ENCODE measurements around the gene SOX15. TPM values are rescaled to one million over a fixed set of nuclear protein-coding genes. Genes with fewer than 3 reads are reported as not detected.

Gene SOX15
- total and polyA plus RNA-seq, 7 experiments from 2014 or later = 0.44 to 1.6 (median 0.56) TPM; not detected in 2

DNA sequence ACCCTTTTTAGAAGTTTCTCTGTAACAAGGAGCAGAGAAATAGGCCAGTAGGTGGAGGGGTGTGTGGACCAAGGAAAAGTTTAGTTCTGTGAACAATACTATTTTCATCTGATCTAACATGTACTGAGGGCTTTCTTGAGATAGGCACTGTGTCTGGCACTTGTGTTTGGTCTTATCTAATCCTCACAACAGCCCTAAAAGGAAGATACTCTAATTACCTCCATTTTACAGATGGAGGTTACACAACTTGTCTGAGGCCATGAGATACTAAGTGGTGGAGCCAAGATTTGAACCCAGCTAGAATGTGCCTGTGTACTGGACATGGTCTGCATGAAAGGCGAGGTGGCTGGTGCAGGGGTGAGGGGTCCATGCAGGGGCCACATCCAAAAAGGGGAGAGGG, 36.5 kb downstream of the SOX15 start:
- Mint-ChIP-seq H3K9me3 (peaks cover 0 to 1% (median 0%) of the 10 kb centered on the region in 11 donors), H3K36me3 (peaks cover 0 to 39% (median 10%) of the 10 kb centered on the region in 5 donors), H3K27ac (peak overlapping the region; percentile 80 to 95 (median 91)), H3K4me1 (peaks cover 63 to 83% (median 69%) of the 10 kb centered on the region in 7 donors), H3K4me3 (peak overlapping the region; percentile 42 to 88 (median 68)), H3K27me3 (no peaks in the 10 kb centered on the region)
- Histone ChIP-seq H3K4me3 (ENCODE audit: low read length) (no peak overlapping the region), H3K9me3 (ENCODE audit: control insufficient read depth in 2 of 3, low read length in 3 of 3) (no peaks in the 10 kb centered on the region), H3K36me3 (ENCODE audit: control insufficient read depth in 2 of 3, insufficient read depth in 3 of 3, low read length in 3 of 3) (peaks cover 0 to 4% (median 0%) of the 10 kb centered on the region in 3 experiments), H3K4me1 (ENCODE audit: control insufficient read depth in 2 of 2, insufficient read depth in 2 of 2, low read length in 2 of 2) (peaks cover 15 to 59% of the 10 kb centered on the region in 2 donors), H3K27ac (ENCODE audit: low read depth, low read length) (peak overlapping the region; percentile 47), H3K27me3 (ENCODE audit: control insufficient read depth in 2 of 2, insufficient read depth in 2 of 2, low read length in 2 of 2) (no peaks in the 10 kb centered on the region)
- ATAC-seq = no peak
- intact Hi-C loops (cut with micrococcal nuclease) = no loop called here
- ChIA-PET POLR2A (interaction anchor here (1.9 kb wide), 1 partner anchor 8 kb away, joined by 6 read pairs; the partner anchor contains the start of gene SENP3), CTCF (no interaction called here)
- DNase-seq = no peak

DNA sequence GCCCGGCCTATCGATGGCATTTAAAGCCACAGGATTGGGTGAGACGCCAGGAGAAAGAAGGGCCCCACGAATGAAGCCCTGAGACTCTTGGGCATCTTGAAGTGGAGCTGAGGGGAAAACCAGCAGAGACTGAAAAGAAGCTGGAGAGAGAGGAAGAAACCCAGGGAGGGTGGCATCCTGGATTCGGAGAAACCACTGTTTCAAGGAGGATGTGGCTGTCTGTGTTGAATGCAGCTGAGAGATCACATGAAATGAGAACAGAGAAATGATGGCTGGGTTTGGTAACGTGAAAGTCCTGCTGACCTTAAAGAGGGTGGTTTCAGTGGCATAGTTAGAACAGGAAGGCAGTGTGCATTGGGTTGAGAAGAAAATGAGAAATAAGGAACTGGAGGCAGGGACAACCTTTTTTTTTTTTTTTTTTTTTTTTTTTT, 37.3 kb downstream of the SOX15 start:
- DNase-seq = peak in 7 of 9 donors; percentile 45 to 81 (median 74)
- no peaks in the 10 kb centered on the region for H3K27me3 Mint-ChIP-seq

DNA sequence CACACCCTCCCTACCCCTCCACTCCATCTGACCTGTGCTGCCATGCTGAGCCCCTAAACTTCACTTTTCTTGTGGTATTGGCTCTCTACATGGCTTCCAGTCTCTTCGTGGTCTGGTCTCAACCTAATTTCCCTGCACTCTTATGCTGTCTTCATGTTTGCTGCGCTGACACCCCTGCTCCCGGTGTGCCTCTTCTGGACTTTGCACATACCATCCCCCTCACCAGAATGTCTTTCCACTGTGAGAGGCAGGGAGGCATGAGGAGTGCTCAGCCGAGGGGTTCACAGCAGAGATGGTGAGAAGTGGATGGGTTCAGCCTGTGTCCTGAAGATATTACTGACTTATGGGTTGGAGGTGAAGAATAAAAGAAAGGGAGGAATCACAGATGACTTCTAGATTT, 38.5 kb downstream of the SOX15 start:
- ChIA-PET CTCF (no interaction called here), POLR2A (interaction anchor here (1.9 kb wide), 1 partner anchor 10 kb away, joined by 6 read pairs; the partner anchor contains the start of gene SENP3)
- Mint-ChIP-seq H3K4me3 (peak overlapping the region in 9 of 10 donors; percentile 10 to 99 (median 62)), H3K27ac (peak overlapping the region; percentile 86 to 98 (median 91)), H3K9me3 (peaks cover 0 to 1% (median 0%) of the 10 kb centered on the region in 11 donors), H3K36me3 (peaks cover 0 to 37% (median 10%) of the 10 kb centered on the region in 5 donors), H3K4me1 (peaks cover 61 to 79% (median 70%) of the 10 kb centered on the region in 7 donors), H3K27me3 (no peaks in the 10 kb centered on the region)
- Histone ChIP-seq H3K4me1 (ENCODE audit: control insufficient read depth in 2 of 2, insufficient read depth in 2 of 2, low read length in 2 of 2) (peaks cover 15 to 49% of the 10 kb centered on the region in 2 donors), H3K27me3 (ENCODE audit: control insufficient read depth in 2 of 2, insufficient read depth in 2 of 2, low read length in 2 of 2) (no peaks in the 10 kb centered on the region), H3K36me3 (ENCODE audit: control insufficient read depth in 2 of 3, insufficient read depth in 3 of 3, low read length in 3 of 3) (no peaks in the 10 kb centered on the region), H3K27ac (ENCODE audit: low read depth, low read length) (peak overlapping the region; percentile 70), H3K4me3 (ENCODE audit: low read length) (no peak overlapping the region), H3K9me3 (ENCODE audit: control insufficient read depth in 2 of 3, low read length in 3 of 3) (no peaks in the 10 kb centered on the region)
- DNase-seq = no peak
- no peak for ATAC-seq
- intact Hi-C loops (cut with micrococcal nuclease) = no loop called here

More for the DNA sequence above, 37.3 kb downstream of the SOX15 start:
- Mint-ChIP-seq H3K36me3 (peaks cover 0 to 42% (median 10%) of the 10 kb centered on the region in 5 donors), H3K4me1 (peaks cover 64 to 83% (median 69%) of the 10 kb centered on the region in 7 donors), H3K9me3 (peaks cover 0 to 1% (median 0%) of the 10 kb centered on the region in 11 donors), H3K4me3 (peak overlapping the region; percentile 61 to 88 (median 75)), H3K27ac (peak overlapping the region; percentile 86 to 95 (median 91))
- Histone ChIP-seq H3K36me3 (ENCODE audit: control insufficient read depth in 2 of 3, insufficient read depth in 3 of 3, low read length in 3 of 3) (peaks cover 0 to 4% (median 0%) of the 10 kb centered on the region in 3 experiments), H3K4me1 (ENCODE audit: control insufficient read depth in 2 of 2, insufficient read depth in 2 of 2, low read length in 2 of 2) (peaks cover 15 to 52% of the 10 kb centered on the region in 2 donors), H3K9me3 (ENCODE audit: control insufficient read depth in 2 of 3, low read length in 3 of 3) (no peaks in the 10 kb centered on the region), H3K4me3 (ENCODE audit: low read length) (no peak overlapping the region), H3K27ac (ENCODE audit: low read depth, low read length) (peak overlapping the region; percentile 47), H3K27me3 (ENCODE audit: control insufficient read depth in 2 of 2, insufficient read depth in 2 of 2, low read length in 2 of 2) (no peaks in the 10 kb centered on the region)
- ChIA-PET CTCF (interaction anchor here (0.8 to 1.5 kb wide), 3 partner anchors 8 to 116 kb away, joined by 3 to 6 read pairs (median 5); no protein-coding TSS in a partner anchor), POLR2A (interaction anchor here (0.7 to 1.9 kb wide), 6 partner anchors 9 to 169 kb away, joined by 3 to 6 read pairs (median 4); partner anchors contain the start of genes SENP3 and TP53)
- peak; percentile 81 for ATAC-seq
- intact Hi-C loops (cut with micrococcal nuclease) = loop anchor here in 1 of 2 donors (1.0 kb wide), 2 partner anchors 9 to 29 kb away; partner anchors contain the start of gene SENP3

DNA sequence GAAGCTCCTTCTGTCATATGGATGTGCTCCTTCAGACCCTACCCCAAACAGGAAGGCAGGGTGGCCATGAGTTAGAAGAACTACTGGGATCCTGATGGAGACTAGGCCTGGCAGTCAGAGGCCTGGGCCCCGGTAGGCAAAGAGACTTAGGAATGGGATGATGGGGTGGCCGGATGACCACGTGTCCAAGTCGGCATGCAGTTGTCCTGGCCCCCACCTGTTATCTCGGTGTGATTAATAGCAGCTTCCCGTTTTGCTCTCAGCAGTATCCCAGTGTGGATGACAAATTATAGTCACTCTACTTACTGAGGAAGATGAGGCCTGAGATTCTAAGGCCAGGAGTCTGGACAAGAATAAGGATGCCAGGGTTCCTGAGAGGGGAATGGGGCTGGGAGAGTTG, 39.5 kb downstream of the SOX15 start:
- Histone ChIP-seq H3K4me3 (ENCODE audit: low read length) (no peak overlapping the region), H3K36me3 (ENCODE audit: control insufficient read depth in 2 of 3, insufficient read depth in 3 of 3, low read length in 3 of 3) (no peaks in the 10 kb centered on the region), H3K27me3 (ENCODE audit: control insufficient read depth in 2 of 2, insufficient read depth in 2 of 2, low read length in 2 of 2) (no peaks in the 10 kb centered on the region), H3K9me3 (ENCODE audit: control insufficient read depth in 2 of 3, low read length in 3 of 3) (no peaks in the 10 kb centered on the region), H3K27ac (ENCODE audit: low read depth, low read length) (peak overlapping the region; percentile 70), H3K4me1 (ENCODE audit: control insufficient read depth in 2 of 2, insufficient read depth in 2 of 2, low read length in 2 of 2) (peaks cover 15 to 44% of the 10 kb centered on the region in 2 donors)
- CTCF ChIA-PET = interaction anchor here (1.0 to 2.6 kb wide), 4 partner anchors 10 to 195 kb away, joined by 3 to 10 read pairs (median 6); partner anchors contain the start of genes TMEM95 and TP53
- Mint-ChIP-seq H3K4me1 (peaks cover 55 to 72% (median 65%) of the 10 kb centered on the region in 7 donors), H3K9me3 (peaks cover 0 to 1% (median 0%) of the 10 kb centered on the region in 11 donors), H3K4me3 (peak overlapping the region; percentile 29 to 99 (median 88)), H3K36me3 (peaks cover 0 to 32% (median 5%) of the 10 kb centered on the region in 5 donors), H3K27me3 (no peaks in the 10 kb centered on the region), H3K27ac (peak overlapping the region; percentile 86 to 98 (median 91))
- intact Hi-C loops (cut with micrococcal nuclease) = no loop called here
- DNase-seq (no peak), ATAC-seq (no peak)
- POLR2A ChIA-PET = interaction anchor here (0.6 to 2.4 kb wide), 7 partner anchors 11 to 111 kb away, joined by 3 to 25 read pairs (median 4); partner anchors contain the start of genes SAT2 and SENP3

DNA sequence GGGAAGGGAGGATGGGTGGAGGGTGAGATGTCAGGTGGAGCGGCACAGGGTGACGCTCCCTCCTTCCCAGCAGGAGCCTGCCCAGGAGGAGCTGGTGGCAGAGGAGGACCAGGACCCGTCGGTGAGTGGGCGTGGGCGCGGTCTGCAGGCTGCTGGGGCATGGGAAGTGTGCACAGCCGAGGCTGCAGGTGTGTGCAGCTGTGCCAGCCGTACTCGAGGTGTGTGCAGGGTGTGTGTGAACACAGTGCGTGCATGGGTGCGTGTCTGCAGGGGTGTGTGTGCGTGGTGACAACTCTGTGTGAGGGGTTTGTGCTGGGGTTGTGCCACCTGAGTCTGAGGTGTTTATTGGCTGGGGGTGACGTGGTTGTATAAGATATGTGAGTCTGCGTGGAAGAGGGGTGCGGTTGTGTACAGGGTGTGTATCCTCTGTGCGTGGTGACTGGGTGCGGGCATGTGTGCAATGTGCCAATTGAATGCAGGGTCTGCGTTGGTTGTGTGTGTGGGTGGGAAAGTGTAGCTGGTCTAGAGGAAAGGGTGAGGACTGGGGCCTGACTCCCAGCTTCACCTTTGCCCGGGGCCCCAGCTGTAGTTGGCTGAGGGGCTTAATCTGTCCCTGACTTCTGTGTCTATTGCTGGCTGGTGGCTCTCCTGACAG, 40.4 kb downstream of the SOX15 start:
- intact Hi-C loops (cut with micrococcal nuclease) = loop anchor here (1.0 to 5.0 kb wide), 4 partner anchors 26 to 114 kb away; partner anchors contain the start of genes POLR2A (in 2 of the 2) and TMEM102 (in 1 of the 2)
- Mint-ChIP-seq H3K4me3 (peak overlapping the region; percentile 77 to 99 (median 88)), H3K27ac (peak overlapping the region; percentile 86 to 98 (median 91)), H3K27me3 (peaks cover 0 to 2% (median 0%) of the 10 kb centered on the region in 5 donors), H3K36me3 (peaks cover 0 to 28% (median 4%) of the 10 kb centered on the region in 5 donors), H3K4me1 (peaks cover 50 to 65% (median 58%) of the 10 kb centered on the region in 7 donors), H3K9me3 (peaks cover 0 to 1% (median 0%) of the 10 kb centered on the region in 11 donors)
- H3K4me1 ChIP-seq (ENCODE audit: control insufficient read depth in 2 of 2, insufficient read depth in 2 of 2, low read length in 2 of 2) = peaks cover 15 to 38% of the 10 kb centered on the region in 2 donors
- H3K36me3 ChIP-seq (ENCODE audit: control insufficient read depth in 2 of 3, insufficient read depth in 3 of 3, low read length in 3 of 3) = no peaks in the 10 kb centered on the region
- H3K4me3 ChIP-seq (ENCODE audit: low read length) = peak overlapping the region; percentile 91
- DNase-seq = peak in 8 of 9 donors; percentile 45 to 60 (median 53)
- H3K27ac ChIP-seq (ENCODE audit: low read depth, low read length) = peak overlapping the region; percentile 70
- no peaks in the 10 kb centered on the region for H3K9me3 ChIP-seq (ENCODE audit: control insufficient read depth in 2 of 3, low read length in 3 of 3)
- ChIA-PET CTCF (interaction anchor here (0.5 to 2.6 kb wide), 6 partner anchors 11 to 194 kb away, joined by 3 to 10 read pairs (median 4); partner anchors contain the start of genes TMEM95 and TP53), POLR2A (interaction anchor here (0.9 to 2.4 kb wide), 13 partner anchors 10 to 624 kb away, joined by 3 to 25 read pairs (median 4); partner anchors contain the start of genes POLR2A, SAT2, SENP3 and TP53)
- no peaks in the 10 kb centered on the region for H3K27me3 ChIP-seq (ENCODE audit: control insufficient read depth in 2 of 2, insufficient read depth in 2 of 2, low read length in 2 of 2)
- ATAC-seq = peak; percentile 59

Measured in naive thymus-derived CD4-positive, alpha-beta T cell (primary cell).